ENCODE measurements around the gene VPS18.

VPS18 gene

DNA sequence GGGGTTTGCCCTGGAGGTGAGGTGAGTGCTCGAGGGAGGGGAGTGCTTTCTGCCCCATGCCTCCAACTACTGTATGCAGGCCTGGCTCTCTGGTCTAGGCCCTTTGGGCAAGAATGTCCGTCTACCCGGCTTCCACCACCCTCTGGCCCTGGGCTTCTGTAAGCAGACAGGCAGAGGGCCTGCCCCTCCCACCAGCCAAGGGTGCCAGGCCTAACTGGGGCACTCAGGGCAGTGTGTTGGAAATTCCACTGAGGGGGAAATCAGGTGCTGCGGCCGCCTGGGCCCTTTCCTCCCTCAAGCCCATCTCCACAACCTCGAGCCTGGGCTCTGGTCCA lies 44.3 kb downstream of the VPS18 start (continued):
- TF ChIP-seq, protein P1, sequence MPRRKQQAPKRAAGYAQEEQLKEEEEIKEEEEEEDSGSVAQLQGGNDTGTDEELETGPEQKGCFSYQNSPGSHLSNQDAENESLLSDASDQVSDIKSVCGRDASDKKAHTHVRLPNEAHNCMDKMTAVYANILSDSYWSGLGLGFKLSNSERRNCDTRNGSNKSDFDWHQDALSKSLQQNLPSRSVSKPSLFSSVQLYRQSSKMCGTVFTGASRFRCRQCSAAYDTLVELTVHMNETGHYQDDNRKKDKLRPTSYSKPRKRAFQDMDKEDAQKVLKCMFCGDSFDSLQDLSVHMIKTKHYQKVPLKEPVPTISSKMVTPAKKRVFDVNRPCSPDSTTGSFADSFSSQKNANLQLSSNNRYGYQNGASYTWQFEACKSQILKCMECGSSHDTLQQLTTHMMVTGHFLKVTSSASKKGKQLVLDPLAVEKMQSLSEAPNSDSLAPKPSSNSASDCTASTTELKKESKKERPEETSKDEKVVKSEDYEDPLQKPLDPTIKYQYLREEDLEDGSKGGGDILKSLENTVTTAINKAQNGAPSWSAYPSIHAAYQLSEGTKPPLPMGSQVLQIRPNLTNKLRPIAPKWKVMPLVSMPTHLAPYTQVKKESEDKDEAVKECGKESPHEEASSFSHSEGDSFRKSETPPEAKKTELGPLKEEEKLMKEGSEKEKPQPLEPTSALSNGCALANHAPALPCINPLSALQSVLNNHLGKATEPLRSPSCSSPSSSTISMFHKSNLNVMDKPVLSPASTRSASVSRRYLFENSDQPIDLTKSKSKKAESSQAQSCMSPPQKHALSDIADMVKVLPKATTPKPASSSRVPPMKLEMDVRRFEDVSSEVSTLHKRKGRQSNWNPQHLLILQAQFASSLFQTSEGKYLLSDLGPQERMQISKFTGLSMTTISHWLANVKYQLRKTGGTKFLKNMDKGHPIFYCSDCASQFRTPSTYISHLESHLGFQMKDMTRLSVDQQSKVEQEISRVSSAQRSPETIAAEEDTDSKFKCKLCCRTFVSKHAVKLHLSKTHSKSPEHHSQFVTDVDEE (CRISPR knock-in tag; IDR thresholded peaks at IDR 0.05), result no peak
- no peak for TF ChIP-seq ESRRG (CRISPR knock-in tag; IDR thresholded peaks at IDR 0.05)
- no peak for TF ChIP-seq CSDC2 (CRISPR knock-in tag; IDR thresholded peaks at IDR 0.05)
- no peak for TF ChIP-seq ISL1 (CRISPR knock-in tag; IDR thresholded peaks at IDR 0.05)
- no peak for TF ChIP-seq ZC3H10 (CRISPR knock-in tag; IDR thresholded peaks at IDR 0.05)
- no peak for TF ChIP-seq SNAI2 (CRISPR knock-in tag; IDR thresholded peaks at IDR 0.05)
- TF ChIP-seq PPARA (CRISPR knock-in tag; IDR thresholded peaks at IDR 0.05; ENCODE audit: borderline replicate concordance), result no peak
- TF ChIP-seq, protein P2, sequence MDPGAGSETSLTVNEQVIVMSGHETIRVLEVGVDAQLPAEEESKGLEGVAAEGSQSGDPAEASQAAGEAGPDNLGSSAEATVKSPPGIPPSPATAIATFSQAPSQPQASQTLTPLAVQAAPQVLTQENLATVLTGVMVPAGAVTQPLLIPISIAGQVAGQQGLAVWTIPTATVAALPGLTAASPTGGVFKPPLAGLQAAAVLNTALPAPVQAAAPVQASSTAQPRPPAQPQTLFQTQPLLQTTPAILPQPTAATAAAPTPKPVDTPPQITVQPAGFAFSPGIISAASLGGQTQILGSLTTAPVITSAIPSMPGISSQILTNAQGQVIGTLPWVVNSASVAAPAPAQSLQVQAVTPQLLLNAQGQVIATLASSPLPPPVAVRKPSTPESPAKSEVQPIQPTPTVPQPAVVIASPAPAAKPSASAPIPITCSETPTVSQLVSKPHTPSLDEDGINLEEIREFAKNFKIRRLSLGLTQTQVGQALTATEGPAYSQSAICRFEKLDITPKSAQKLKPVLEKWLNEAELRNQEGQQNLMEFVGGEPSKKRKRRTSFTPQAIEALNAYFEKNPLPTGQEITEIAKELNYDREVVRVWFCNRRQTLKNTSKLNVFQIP (CRISPR knock-in tag; IDR thresholded peaks at IDR 0.05; ENCODE audit: borderline replicate concordance, low read depth), result no peak

DNA sequence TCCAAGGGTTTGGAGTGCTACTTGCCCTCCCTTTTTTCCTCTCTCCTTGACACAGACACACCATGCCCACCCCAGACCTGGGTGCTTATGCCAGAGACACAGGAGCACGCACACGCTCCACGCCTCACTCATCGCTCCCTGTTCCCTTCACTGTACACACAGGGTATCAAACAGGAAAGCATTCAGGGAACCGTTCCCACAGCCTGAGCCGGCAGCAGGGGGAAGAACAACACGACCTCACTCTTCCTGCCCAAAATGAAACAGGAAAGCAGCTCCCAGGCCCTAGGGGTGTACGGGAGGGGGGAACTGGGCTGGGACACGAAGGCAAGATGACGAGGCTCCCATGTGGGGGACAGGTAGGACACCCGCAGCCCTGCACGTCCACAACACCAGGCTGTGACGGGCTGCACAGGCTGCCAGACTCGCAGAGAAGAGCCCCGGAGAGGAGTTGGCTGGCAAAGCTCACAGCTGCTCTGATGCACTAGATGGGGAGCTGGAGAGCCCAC lies 46.1 kb downstream of the VPS18 start:
- ATAC-seq, result no peak

DNA sequence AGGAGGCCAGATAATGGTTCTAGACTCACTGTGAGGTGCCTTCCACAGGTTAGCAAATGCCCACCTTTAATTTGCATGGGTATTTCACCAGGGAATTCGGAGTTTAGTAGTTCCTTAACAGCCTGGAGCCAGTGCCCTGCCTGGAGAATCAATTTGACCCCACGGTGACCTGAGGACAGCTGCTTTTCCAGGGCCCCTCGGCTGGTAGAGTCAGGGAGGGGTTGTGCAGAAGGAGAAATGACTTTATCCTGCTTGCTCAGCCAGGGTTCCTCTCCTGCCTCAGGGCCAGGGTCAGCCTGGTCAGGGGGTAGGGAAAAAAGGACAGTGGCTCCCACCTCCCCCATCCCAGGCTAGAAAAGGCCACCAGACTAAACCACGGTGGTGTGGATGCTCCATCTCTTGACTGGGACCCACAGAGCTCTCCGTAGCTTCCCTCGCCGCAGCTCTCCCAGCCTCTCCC lies 46.8 kb downstream of the VPS18 start:
- ATAC-seq, result no peak
- TF ChIP-seq ARNTL (CRISPR knock-in tag; IDR thresholded peaks at IDR 0.05; ENCODE audit: borderline replicate concordance, low read depth) (no peak), OSR1 (CRISPR knock-in tag; IDR thresholded peaks at IDR 0.05) (no peak), ZNF70 (CRISPR knock-in tag; IDR thresholded peaks at IDR 0.05) (no peak), TCF4 (CRISPR knock-in tag; IDR thresholded peaks at IDR 0.05; ENCODE audit: borderline replicate concordance) (no peak)
- TF ChIP-seq, protein P1 (CRISPR knock-in tag; IDR thresholded peaks at IDR 0.05), result no peak
- TF ChIP-seq, protein P3, sequence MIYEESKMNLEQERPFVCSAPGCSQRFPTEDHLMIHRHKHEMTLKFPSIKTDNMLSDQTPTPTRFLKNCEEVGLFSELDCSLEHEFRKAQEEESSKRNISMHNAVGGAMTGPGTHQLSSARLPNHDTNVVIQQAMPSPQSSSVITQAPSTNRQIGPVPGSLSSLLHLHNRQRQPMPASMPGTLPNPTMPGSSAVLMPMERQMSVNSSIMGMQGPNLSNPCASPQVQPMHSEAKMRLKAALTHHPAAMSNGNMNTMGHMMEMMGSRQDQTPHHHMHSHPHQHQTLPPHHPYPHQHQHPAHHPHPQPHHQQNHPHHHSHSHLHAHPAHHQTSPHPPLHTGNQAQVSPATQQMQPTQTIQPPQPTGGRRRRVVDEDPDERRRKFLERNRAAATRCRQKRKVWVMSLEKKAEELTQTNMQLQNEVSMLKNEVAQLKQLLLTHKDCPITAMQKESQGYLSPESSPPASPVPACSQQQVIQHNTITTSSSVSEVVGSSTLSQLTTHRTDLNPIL (CRISPR knock-in tag; IDR thresholded peaks at IDR 0.05; ENCODE audit: low read depth), result no peak
- TF ChIP-seq, protein P4, sequence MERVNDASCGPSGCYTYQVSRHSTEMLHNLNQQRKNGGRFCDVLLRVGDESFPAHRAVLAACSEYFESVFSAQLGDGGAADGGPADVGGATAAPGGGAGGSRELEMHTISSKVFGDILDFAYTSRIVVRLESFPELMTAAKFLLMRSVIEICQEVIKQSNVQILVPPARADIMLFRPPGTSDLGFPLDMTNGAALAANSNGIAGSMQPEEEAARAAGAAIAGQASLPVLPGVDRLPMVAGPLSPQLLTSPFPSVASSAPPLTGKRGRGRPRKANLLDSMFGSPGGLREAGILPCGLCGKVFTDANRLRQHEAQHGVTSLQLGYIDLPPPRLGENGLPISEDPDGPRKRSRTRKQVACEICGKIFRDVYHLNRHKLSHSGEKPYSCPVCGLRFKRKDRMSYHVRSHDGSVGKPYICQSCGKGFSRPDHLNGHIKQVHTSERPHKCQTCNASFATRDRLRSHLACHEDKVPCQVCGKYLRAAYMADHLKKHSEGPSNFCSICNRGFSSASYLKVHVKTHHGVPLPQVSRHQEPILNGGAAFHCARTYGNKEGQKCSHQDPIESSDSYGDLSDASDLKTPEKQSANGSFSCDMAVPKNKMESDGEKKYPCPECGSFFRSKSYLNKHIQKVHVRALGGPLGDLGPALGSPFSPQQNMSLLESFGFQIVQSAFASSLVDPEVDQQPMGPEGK (CRISPR knock-in tag; IDR thresholded peaks at IDR 0.05; ENCODE audit: borderline replicate concordance), result no peak

More for the DNA sequence above, 46.1 kb downstream of the VPS18 start:
- no peak for TF ChIP-seq BACH2 (CRISPR knock-in tag; IDR thresholded peaks at IDR 0.05; ENCODE audit: borderline replicate concordance)
- TF ChIP-seq, protein P5, sequence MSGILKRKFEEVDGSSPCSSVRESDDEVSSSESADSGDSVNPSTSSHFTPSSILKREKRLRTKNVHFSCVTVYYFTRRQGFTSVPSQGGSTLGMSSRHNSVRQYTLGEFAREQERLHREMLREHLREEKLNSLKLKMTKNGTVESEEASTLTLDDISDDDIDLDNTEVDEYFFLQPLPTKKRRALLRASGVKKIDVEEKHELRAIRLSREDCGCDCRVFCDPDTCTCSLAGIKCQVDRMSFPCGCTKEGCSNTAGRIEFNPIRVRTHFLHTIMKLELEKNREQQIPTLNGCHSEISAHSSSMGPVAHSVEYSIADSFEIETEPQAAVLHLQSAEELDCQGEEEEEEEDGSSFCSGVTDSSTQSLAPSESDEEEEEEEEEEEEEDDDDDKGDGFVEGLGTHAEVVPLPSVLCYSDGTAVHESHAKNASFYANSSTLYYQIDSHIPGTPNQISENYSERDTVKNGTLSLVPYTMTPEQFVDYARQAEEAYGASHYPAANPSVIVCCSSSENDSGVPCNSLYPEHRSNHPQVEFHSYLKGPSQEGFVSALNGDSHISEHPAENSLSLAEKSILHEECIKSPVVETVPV (CRISPR knock-in tag; IDR thresholded peaks at IDR 0.05), result no peak
- TF ChIP-seq PPARA (CRISPR knock-in tag; IDR thresholded peaks at IDR 0.05; ENCODE audit: borderline replicate concordance), result no peak
- no peak for TF ChIP-seq ZFP3 (CRISPR knock-in tag; IDR thresholded peaks at IDR 0.05)
- TF ChIP-seq ZFP30 (CRISPR knock-in tag; IDR thresholded peaks at IDR 0.05), result no peak
- TF ChIP-seq ZC3H10 (CRISPR knock-in tag; IDR thresholded peaks at IDR 0.05), result no peak
- TF ChIP-seq SNAI2 (CRISPR knock-in tag; IDR thresholded peaks at IDR 0.05), result no peak
- TF ChIP-seq ZNF8 (CRISPR knock-in tag; IDR thresholded peaks at IDR 0.05), result no peak

All from SK-N-SH treated with all-trans-retinoic acid at 6 μM for 48 hours (cell line).